CD4-positive, alpha-beta T cell treated with Interleukin-15 for 1 hour (primary cell): ENCODE measurements around the gene NLRP7.
A peak's percentile ranks its signal among the peaks of the same experiment; 100 is the strongest.
"Not testable (repeated sequence)": the region's sequence is repeated elsewhere in the genome, so short reads cannot be mapped to it uniquely, and the experiment has no call there.

Source experiments
- DNase-seq: peaks from one replicate; pipeline ENCODE4 v3.0.0-alpha.2; 2020

The NLRP7 gene

DNA sequence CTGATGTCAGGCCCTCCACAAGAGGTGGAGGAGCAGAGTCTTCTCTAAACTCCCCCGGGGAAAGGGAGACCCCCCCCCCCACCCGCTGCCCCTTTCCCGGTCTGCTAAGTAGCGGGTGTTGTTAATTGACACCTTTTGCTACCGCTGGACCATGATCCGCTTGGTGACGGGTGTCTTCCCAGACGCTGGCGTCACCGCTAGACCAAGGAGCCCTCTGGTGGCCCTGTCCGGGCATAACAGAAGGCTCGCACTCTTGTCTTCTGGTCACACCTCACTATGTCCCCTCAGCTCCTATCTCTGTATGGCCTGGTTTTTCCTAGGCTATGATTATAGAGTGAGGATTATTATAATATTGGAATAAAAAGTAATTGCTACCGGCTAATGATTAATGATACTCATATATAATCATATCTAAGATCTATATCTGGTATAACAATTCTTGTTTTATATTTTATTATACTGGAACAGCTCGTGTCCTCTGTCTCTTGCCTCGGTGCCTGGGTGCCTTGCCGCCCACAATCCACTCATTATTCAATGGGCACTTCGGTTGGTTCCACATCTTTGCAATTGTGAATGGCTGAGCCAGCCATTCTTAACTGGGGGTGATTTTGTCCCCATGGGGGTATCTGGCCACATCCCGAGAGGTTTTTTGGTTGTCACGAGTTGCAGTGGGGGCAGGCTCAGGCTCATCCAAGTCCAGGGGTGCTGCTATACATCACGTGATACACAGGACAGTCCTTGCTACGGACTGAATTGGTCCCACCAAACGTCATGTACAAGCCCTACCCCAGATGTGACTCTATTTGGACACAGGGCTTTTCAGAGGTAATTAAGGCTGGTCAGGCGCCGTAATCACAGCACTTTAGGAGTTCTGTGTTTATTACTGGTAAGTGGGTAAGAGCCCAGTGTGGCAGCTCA lies 27.4 kb downstream of the NLRP7 start:
- DNase-seq = peak; percentile 30

DNA sequence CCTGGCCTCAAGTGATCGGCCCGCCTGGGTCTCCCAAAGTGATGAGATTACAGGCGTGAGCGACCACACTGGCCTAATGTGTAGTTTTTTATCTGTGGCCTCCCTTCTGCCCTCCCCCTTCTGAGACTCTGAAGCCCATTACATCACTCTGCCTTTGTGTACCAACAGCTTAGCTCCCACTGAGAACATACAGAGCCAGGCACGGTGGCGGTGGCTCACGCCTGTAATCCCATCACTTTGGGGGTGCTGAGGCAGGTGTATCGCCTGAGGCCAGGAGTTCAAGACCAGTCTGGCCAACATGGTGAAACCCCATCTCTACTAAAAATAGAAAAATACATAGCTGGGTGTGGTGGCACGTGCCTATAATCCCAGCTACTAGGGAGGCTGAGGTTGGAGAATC lies 28.8 kb downstream of the NLRP7 start:
- no peak for DNase-seq

DNA sequence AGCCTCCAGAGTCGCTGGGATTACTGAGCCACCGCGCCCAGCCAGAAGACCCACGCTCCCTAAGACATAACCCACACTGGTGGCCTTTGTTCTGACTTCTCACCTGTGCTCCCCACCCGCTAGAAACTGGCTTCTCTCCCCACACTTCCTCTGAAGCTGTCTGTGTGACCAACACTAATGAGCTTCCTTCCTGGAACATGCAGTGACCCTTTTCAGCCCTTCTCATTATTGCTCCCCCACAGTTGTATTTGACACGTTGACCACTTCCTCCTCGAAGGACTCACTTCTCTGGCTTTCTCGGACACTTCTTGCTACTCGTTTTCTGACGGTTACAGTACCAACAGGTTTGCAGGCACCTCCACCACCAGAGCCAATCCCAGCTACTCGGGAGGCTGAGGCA lies 30.5 kb downstream of the NLRP7 start:
- no peak for DNase-seq

DNA sequence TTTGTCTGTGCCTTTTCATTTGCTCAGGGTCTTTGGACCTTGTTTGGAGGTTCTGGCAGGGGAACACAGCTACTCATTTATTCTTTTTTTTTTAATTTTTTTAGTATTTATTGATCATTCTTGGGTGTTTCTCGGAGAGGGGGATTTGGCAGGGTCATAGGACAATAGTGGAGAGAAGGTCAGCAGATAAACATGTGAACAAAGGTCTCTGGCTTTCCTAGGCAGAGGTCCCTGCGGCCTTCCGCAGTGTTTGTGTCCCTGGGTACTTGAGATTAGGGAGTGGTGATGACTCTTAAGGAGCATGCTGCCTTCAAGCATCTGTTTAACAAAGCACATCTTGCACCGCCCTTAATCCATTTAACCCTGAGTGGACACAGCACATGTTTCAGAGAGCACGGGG lies 39.4 kb downstream of the NLRP7 start:
- not testable (repeated sequence) for DNase-seq

DNA sequence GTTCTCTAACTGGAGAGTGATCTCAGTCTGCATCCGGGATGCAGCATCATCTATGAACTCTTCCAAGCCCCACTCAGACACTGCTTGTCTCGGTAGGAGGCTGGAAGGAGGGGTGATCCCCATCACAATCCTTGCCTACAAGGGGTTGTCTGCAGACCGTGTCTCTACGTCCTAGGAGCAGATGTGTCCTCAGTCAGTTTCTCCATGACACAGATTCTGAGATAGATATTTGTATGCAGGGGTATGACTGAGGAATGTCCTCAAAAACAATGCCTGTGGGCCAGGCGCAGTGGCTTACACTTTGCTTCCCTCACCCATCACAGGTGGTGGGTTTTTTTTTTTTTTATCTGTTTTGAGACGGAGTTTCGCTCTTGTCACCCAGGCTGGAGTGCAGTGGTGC lies 40.5 kb downstream of the NLRP7 start:
- DNase-seq = no peak

DNA sequence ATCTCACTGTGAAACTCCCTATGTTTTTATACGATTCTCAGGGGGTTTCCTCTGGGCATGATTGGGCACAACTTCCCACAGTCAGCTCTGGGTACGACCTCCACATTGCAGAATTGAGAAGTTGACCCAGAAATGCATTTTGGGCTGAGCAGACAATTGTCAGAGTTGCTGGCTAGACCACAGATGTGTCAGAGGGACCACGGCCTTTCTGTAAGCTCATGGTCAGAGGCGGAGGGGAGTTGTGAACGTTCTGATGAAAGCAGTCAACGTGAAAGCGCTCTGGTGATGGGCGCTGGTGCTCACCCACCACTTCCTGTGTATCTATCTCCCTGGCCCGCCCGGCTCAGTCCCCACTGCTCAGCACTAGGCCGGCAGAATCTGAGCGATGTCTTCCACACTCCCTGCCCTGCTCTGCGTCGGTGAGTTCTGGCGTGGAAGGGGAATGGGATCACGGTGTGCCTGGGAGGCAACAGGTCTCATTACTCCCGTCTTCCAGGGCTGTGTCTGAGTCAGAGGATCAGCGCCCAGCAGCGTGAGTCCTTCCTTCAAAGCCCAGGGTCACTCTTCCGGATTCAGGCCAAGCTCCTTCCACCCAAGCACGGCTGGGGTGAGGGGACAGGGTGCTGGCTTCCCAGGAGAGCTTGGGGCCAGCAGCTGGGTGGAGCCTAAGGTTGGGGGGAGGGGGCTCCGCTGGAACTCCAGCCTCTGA lies 41.4 kb downstream of the NLRP7 start, which contains the start of gene NCR1:
NCR1 (plus strand) TSS at position 346 of the 709 bp plus-strand sequence; CDS start at position 386, 40 bp downstream.
- DNase-seq = peak; percentile 53

DNA sequence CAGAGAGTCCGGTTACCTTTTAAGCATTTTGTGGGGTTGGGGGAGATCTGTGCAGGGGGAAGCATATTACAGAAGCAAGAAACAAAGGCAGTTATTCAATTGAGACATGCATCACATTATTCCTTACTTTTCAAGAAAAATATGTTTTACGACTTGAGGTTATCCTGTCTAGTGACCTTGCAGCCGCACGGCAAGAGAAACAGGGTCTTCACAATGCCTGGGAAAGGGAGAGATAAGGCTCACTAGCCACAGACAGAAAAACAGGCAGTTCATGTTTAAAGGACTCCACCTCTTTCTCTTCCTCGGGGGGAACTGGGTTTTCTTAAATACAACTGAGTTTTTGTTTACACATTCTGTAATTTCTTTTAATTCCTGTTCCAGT lies 41.9 kb downstream of the NLRP7 start:
- DNase-seq = no peak

DNA sequence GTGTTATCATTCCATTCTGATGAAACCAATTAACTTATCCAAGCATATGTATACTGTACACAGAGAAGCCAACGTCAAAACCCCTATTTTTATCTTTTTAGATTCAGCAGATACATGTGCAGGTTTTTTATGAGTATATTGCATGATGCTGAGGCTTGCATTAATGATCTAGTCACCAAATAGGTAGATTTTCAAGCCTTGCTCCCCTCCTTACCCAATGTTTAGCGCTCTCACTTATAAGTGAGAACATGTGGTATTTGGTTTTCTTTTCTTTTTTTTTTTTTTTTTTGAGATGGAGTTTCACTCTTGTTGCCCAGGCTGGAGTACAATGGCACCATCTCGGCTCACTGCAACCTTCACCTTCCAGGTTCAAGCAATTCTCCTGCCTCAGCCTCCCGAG lies 43.1 kb downstream of the NLRP7 start:
- not testable (repeated sequence) for DNase-seq

DNA sequence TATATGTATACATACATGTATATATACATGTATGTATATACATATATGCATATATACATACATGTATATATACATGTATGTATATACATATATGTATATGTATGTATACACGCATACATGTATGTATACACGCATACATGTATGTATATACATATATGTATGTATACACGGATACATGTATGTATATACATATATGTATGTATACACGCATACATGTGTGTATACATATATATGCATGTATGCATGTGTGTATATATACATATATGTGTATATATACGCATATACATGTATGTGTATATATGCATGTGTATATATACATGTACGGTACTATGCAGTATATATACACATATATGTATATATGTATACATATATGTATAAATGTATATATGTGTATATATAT lies 44.0 kb downstream of the NLRP7 start:
- DNase-seq = no peak

DNA sequence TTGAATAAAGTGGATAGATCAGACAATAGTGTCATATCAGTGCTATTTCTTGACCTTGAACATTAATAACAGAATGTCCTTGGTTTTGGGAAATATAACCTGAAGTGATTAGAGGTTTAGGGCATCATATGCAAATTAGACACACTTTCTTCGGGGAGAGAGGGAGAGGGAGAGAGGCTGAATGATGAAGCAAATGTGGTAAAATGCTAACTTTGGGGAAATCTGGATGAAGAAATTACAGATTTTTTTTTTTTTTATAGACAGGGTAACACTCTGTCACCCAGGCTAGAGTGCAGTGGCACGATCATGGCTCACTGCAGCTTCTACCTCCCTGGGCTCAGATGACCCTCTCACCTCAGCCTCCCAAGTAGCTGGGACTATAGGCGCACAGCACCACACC lies 45.3 kb downstream of the NLRP7 start:
- no peak for DNase-seq

DNA sequence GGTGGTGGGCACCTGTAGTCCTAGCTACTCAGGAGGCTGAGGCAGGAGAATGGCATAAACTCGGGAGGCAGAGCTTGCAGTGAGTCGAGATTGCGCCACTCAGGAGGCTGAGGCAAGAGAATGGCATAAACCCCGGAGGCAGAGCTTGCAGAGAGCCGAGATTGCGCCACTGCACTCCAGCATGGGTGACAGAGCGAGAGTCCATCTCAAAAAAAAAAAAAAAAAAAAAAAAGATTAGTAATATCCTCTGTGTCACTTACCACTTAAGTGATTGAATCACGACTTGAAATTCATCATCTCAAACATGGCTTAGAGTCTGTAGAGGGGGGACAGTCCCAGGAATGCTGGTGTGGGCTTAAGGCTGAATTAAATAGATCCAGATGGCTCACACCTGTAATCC lies 46.2 kb downstream of the NLRP7 start:
- DNase-seq = peak; percentile 78

DNA sequence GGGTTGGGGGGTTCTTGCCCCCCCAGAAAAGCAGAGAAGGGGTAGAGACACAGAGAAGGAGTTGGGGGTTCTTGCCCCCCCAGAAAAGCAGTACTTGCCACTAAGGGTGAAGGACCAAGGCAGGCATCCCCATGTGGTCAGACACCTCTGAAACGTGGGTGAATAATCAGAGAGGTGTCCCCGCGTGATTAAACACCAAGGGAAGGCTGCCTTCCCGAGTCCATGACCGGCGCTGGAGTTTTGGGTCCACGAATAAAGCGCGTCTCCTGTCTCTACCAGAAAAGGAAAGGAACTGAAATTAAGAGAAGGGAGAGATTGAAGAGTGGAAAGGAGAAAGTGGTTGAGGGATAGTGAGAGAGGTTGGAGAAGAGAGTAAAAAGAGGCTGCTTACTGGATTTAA lies 47.7 kb downstream of the NLRP7 start:
- DNase-seq = not testable (repeated sequence)

DNA sequence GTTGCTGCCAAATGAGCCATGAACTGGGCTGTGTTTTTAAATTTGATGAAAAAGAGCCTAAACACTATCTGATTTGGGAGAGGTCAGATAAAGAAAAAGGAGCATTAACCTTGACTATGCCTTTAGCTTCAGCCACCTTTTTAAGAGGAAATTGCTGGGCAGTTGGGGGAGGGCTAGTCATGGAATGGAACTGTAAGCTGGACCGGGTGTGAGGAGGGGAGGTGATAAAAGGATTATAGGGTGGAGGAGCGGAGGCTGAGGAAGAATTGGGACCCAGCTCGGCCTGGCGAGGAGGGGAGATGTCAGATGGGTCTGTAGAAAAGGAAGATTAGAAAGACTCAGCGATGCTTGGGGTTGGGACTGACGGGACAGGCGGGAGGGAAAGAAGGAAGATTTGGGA lies 48.6 kb downstream of the NLRP7 start:
- not testable (repeated sequence) for DNase-seq

DNA sequence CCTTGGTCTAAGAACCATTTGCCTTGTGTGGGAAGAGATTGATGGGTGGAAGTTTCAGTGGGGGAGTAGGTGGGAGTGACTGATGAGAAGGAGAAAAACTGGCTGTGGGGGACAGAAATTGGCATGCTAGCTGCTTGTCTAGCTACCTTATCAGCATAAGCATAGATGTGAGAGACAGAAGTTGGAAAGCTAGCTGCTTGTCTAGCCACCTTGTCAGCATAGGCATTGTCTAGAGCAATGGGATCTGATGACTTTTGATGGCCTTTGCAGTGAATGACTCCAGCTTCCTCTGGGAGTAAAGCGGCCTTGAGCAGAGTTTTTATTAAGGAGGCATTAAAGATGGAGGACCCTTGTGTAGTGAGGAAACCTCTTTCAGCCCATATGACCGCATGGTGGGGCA lies 51.3 kb downstream of the NLRP7 start:
- no peak for DNase-seq

DNA sequence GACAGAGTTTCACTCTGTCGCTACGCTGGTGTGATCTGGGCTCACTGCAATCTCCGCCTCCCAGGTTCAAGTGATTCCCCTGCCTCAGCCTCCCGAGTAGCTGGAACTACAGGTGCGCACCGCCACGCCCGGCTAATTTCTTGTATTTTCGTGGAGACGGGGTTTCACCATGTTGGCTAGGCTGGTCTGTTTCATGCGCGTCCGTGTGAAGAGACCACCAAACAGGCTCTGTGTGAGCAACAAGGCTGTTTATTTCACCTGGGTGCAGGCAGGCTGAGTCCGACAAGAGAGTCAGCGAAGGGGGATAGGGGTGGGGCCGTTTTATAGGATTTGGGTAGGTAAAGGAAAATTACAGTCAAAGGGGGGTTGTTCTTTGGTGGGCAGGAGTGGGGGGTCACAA lies 53.2 kb downstream of the NLRP7 start:
- DNase-seq = not testable (repeated sequence)

DNA sequence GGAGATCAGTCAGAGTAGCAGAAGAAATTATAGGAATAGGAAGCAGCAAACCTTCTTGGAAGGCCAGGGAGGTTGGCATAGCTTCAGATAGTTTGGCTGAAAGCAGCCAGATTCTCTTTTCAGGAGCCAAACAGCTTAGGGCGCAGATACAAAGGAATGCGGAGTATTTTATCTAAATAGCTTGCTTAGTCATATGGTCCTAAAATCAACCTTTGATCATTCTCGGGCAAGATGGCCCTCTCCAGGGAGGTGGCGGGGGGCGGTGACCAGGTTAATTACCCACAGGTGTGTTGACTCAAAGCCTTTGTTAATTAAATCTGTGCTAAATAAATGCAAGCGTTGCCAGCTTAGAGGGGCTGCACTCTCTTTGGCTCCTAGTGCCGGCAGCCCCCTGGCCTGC lies 53.9 kb downstream of the NLRP7 start:
- no peak for DNase-seq

DNA sequence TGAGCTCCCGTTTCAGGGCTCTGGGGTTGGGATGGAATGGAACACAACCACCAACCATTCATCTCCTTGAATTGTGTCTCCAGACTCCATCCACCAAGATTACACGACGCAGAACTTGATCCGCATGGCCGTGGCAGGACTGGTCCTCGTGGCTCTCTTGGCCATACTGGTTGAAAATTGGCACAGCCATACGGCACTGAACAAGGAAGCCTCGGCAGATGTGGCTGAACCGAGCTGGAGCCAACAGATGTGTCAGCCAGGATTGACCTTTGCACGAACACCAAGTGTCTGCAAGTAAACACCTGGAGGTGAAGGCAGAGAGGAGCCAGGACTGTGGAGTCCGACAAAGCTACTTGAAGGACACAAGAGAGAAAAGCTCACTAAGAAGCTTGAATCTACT lies 57.8 kb downstream of the NLRP7 start:
- DNase-seq = no peak

DNA sequence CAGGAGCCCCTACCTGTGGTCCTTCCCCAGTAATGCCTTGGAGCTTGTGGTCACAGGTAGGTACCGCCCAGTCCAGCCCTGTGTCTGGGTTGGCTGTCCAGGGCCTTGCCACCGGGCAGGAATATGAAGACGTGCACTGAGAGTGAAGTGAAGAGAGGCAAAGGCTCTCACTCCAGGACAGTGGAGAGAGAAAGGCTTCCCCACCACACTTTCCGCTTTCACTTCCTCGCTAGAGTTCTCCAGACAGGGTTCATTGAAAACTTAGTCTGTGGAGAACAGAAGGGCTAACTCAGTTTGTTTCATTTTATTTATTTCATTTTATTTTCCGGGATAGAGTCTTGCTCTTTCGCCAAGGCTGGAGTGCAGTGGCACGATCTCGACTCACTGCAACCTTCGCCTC lies 59.1 kb downstream of the NLRP7 start:
- DNase-seq = no peak

DNA sequence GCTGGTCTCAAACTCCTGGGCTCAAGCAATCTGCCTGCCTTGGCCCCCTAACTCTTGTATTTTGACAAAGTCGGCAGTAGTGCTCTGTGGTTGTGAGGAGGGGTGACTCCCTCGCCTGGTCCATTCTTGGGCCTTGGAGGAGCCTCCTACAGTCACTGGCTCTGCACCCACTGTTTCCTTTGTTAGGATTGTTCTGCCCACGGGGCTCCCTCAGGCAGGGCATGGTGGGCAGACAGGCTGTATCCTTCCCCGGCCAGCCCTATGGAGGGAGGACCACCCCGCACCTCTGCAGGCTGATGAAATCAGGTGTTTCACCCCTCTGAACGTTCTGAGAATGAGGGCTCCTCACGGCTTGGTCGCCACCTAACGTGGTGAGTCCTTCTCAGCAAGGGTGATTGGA lies 64.1 kb downstream of the NLRP7 start:
- no peak for DNase-seq

DNA sequence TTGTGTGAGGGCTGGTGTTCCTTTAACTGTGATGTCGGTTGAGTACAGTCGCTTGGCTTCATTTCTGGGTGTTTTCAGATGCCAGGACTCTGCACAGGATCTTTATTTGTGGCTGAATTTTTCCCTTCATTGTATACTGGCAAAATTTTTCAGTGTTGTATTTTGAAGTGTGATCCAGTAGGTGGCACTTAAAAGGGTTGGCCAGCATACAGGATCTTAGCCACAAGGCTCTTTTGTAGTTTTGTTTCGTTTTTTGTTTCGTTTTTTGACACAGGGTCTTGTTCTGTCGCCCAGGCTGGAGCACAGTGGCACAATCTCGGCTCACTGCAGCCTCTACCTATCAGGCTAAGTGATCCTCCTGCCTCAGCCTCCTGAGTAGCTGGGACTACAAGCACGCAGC lies 64.6 kb downstream of the NLRP7 start:
- DNase-seq = no peak

DNA sequence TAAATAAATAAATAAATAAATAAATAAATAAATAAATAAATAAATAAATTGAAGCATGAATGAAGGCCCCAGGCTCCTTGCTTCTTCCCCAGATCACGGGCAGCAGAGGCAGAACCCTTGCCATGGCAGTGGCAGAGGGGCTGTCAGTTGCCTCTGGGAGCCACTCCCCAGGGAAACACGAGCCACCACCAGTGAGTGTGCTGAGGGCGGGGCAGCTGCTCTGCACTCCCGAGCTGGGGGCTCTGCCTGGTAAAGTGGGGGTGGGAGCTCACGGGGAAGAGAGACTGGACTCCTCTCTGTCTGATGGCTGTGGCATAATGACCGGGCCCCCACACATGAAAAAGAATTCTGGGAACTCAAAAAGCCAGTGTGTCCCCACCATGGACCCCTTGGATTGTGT lies 65.4 kb downstream of the NLRP7 start:
- DNase-seq = no peak

DNA sequence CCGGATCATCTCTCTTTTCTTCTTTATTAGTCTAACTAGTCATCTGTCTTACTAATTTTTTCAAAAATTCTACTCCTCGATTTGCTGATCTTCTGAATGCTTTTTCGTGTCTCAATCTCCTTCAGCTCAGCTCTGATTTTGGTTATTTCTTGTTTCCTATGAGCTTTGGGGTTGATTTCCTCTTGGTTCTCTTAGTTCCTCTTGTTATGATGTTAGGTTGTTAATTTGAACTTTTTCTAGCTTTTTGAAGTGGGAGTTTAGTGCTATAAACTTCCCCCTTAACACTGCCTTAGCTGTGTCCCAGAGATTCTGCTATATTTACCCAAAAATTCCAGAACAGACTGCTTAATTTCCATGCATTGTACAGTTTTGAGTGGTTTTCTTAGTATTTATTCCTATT lies 69.9 kb downstream of the NLRP7 start:
- DNase-seq = no peak

DNA sequence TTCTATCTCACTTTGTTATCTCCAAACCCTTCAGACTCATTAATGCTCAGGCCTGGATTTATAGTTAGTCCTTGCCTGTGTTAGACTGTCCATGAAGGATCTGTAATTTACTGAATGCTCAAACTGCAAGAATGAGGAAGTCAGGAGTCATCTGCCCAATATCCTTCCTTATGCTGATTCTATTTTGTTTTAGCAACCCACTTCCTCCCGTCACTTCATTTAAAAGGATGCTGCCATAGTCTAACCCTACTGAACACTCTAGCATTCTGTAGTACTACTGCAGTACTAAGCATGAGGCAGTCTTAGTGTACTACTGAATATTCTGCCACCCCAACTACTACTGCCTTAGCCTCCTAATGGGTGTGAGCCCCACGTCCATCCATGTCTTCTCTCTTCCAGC lies 71.8 kb downstream of the NLRP7 start:
- DNase-seq = no peak

DNA sequence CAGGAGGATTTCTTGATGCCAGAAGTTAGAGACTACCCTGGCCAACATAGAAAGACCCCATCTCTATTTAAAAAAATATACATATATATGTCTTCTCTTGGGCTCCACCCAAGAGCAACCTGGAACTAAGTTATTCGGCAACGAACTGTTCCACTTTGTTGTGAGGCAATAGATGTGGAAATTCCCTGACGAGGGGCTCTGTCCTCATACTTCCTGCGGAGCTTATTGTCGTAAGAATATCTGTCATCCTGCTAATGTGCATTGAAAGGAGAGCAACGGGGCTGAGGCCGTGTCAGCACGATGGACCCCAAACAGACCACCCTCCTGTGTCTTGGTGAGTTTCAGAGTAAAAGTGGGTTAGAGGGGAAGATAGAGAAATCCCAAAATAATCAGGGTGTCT lies 73.3 kb downstream of the NLRP7 start, which contains the start of gene FCAR:
FCAR (plus strand) TSS at position 246 of the 400 bp plus-strand sequence; CDS start at position 301, 55 bp downstream.
- peak; percentile 71 for DNase-seq
